PFSK-1 (cell line): ENCODE results near the gene SLCO2B1.

Source experiments
- FOXP2 ChIP-seq: optimal IDR thresholded peaks from 2 replicates; pipeline ENCODE3; 2011; ENCODE audit warnings: borderline replicate concordance, control low read depth, inconsistent platforms; ENCODE audit not compliant: insufficient read depth; ENCODE audit errors: extremely low read length, extremely low read depth
- POLR2AphosphoS5 ChIP-seq: IDR thresholded peaks from 2 replicates; pipeline ENCODE4 v1.6.1; 2012; ENCODE audit warnings: low read depth, mild to moderate bottlenecking, control low read depth, low read length, moderate library complexity
- SIN3A ChIP-seq: IDR thresholded peaks from 2 replicates; pipeline ENCODE4 v1.6.1; 2012; ENCODE audit warnings: mild to moderate bottlenecking, low read length, moderate library complexity, borderline replicate concordance; ENCODE audit not compliant: insufficient read depth
- TAF1 ChIP-seq: IDR thresholded peaks from 2 replicates; pipeline ENCODE4 v1.6.1; 2012; ENCODE audit warnings: low read length, control low read depth, borderline replicate concordance; ENCODE audit not compliant: insufficient read depth
- TF ChIP-seq, protein P1 (sequence below), 2 experiments: IDR thresholded peaks; 2 replicates each; pipeline versions ENCODE4 v1.6.1 to v1.8.0; 2011 to 2012; ENCODE audit warnings: low read depth in 2 of 2, low read length in 2 of 2, control low read depth in 1 of 2, inconsistent platforms in 1 of 2, mild to moderate bottlenecking in 1 of 2, moderate library complexity in 1 of 2; ENCODE audit not compliant: insufficient read depth in 1 of 2

The SLCO2B1 gene

DNA sequence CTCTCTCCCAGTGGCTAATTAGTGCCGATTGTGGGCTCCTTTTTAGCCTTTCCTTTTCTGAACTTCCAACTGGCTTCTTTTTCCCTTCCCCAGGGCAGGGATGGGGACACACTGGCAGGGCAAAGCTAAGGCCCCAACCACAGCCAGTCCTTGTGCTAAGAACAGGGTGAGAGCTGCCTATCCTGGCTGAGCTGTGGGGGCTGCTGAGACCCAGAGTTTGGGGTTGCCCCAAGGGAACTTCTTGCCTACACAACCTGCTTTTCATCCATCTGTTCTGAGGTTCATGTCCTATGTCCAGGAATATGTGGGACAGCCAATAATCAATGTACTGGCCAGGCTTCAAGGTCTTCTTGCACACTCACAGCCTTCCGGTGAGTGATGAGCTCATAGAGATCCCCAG, 79.7 kb downstream of the SLCO2B1 start:
- TF ChIP-seq TAF1 (no peak), SIN3A (no peak), POLR2AphosphoS5 (no peak), FOXP2 (no peak)
- TF ChIP-seq, protein P1, sequence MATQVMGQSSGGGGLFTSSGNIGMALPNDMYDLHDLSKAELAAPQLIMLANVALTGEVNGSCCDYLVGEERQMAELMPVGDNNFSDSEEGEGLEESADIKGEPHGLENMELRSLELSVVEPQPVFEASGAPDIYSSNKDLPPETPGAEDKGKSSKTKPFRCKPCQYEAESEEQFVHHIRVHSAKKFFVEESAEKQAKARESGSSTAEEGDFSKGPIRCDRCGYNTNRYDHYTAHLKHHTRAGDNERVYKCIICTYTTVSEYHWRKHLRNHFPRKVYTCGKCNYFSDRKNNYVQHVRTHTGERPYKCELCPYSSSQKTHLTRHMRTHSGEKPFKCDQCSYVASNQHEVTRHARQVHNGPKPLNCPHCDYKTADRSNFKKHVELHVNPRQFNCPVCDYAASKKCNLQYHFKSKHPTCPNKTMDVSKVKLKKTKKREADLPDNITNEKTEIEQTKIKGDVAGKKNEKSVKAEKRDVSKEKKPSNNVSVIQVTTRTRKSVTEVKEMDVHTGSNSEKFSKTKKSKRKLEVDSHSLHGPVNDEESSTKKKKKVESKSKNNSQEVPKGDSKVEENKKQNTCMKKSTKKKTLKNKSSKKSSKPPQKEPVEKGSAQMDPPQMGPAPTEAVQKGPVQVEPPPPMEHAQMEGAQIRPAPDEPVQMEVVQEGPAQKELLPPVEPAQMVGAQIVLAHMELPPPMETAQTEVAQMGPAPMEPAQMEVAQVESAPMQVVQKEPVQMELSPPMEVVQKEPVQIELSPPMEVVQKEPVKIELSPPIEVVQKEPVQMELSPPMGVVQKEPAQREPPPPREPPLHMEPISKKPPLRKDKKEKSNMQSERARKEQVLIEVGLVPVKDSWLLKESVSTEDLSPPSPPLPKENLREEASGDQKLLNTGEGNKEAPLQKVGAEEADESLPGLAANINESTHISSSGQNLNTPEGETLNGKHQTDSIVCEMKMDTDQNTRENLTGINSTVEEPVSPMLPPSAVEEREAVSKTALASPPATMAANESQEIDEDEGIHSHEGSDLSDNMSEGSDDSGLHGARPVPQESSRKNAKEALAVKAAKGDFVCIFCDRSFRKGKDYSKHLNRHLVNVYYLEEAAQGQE (IDR thresholded peaks at IDR 0.05; ENCODE audit: insufficient read depth in 1 of 2, low read depth in 2 of 2, low read length in 2 of 2), result no peak

DNA sequence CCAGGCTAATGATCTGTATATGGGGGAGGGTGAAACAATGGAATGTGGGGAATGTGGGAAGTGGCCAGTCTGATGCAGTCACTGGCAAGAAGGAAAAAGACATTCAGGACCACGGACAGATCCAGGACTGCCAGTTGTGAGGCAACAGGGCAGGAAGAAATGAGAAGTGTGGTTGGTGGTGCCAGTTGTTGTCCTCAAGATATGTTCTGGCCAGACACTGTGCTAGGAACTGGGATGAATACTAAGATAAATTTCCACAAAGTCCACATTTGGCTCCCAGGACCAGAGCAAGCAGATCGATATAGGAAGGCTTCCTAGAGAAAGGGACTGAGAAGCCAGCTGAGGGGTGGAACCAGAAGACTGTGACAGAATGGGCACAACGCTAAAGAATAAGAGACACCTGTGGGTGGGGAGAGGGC, 82.9 kb downstream of the SLCO2B1 start:
- TF ChIP-seq, protein P1 (IDR thresholded peaks at IDR 0.05; ENCODE audit: insufficient read depth in 1 of 2, low read depth in 2 of 2, low read length in 2 of 2), result peak; percentile 96 to 97
- TF ChIP-seq SIN3A, result no peak; the same call in 1 of the 2 replicates

DNA sequence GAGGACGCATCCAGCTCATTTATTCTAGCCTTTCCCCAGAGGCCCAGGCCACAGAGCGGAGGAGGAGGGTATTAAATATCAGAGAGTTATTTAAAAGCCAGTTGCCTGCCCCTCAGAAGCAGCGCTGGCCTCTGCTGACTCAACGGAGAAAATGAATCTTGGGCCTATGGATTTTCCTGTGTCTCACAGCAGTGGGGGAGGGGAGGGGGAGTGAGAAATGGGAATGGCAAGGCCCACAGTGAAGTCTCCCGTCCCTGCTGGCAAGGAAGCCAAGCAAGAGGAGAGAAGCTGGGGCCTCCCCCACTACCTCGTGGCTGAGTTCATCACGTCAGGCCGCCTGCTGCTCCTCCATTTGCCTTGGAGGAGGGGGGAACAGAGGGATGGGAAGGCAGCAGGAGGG, 85.2 kb downstream of the SLCO2B1 start:
- TF ChIP-seq, protein P1 (IDR thresholded peaks at IDR 0.05; ENCODE audit: insufficient read depth in 1 of 2, low read depth in 2 of 2, low read length in 2 of 2), result no peak
- TF ChIP-seq TAF1, result no peak

DNA sequence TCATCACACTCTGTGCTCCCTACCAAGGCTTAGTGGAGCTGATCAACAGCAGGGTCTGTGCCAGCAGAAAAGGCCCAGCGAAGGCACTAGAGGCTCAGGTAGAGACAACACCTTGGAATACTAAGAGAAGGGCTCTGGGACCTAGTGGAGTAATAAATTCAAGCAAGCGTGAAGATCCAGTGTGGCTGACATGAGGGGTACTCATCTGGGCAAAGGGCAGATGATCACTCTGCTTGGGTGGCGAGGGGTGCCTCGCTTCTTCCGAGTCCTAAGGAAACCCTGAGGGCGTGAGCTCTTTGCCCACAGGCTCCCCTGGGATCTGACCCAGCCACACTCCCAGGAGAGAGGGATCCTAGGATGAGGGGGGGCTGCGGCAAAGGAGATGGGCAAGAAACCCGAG, 86.1 kb downstream of the SLCO2B1 start:
- TF ChIP-seq, protein P1 (IDR thresholded peaks at IDR 0.05; ENCODE audit: insufficient read depth in 1 of 2, low read depth in 2 of 2, low read length in 2 of 2), result no peak
- no peak for TF ChIP-seq POLR2AphosphoS5
- TF ChIP-seq TAF1, result no peak
- no peak for TF ChIP-seq SIN3A
- no peak for TF ChIP-seq FOXP2

DNA sequence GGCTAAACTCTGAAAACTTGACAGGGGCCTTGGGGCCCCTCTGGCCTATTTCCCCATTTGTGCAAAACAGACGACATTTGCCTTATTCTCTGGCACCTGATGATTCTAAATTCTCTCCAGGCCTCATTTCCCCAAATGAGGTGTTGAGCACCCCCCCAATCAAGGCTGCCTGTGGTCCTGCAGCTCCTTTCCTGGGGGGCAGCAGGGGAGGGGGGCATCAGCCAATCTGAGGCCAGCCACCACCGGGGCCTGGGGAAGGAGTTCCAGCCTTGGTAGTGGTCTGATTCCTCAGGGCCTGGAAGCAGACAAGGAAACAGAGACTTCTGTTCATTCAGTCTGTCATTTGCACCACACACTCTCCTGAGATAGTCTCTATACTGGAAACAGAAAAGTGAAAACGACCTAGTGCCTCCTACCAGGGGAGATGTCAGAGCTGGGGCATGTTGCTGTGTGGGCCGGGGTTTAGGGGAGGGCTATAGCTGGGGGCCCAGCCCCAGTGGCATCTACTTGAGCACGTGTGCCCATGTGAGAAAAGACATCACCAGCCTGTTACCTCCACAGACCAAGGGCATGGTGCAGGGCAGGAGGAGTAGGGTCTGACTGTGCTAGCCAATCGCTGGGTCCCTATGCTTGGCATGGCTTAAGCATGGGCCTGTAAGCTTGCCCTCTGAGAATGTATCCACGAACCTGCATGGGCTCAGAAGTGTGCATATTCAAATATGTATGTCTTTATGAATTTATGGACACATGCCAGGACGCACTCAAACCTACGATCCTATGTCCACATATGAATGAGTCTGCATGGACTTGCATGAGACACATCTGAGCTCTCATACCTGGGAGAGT, 87.9 kb downstream of the SLCO2B1 start:
- TF ChIP-seq FOXP2 (no peak), POLR2AphosphoS5 (no peak), SIN3A (no peak), TAF1 (no peak)
- TF ChIP-seq, protein P1 (IDR thresholded peaks at IDR 0.05; ENCODE audit: insufficient read depth in 1 of 2, low read depth in 2 of 2, low read length in 2 of 2), result no peak
